Hepatocyte (in vitro differentiated cells): ENCODE results near the gene STOM. TPM values are rescaled to one million over a fixed set of nuclear protein-coding genes. Genes with fewer than 3 reads are reported as not detected.

Experiments
- DNase-seq: peaks from one replicate; pipeline ENCODE4 v3.0.0-alpha.2; 2016; ENCODE audit warnings: low spot score
- H2AFZ ChIP-seq: fragments of 200-600 bp; sonication (generic); 2 replicates; pipeline ENCODE4 v1.6.0; 2016; ENCODE audit warnings: antibody characterized with exemption, mild to moderate bottlenecking
- H3K27ac ChIP-seq: fragments of 200-600 bp; sonication (generic); 2 replicates; pipeline ENCODE4 v1.5.1; 2016; ENCODE audit warnings: mild to moderate bottlenecking
- H3K27me3 ChIP-seq: fragments of 200-600 bp; sonication (generic); 2 replicates; pipeline ENCODE4 v1.6.1; 2016
- H3K36me3 ChIP-seq: fragments of 200-600 bp; sonication (generic); replicated peaks from 2 replicates; pipeline ENCODE4 v1.5.1; 2016; ENCODE audit warnings: low read depth; ENCODE audit not compliant: insufficient read depth
- H3K4me1 ChIP-seq: fragments of 200-600 bp; sonication (generic); 2 replicates; pipeline ENCODE4 v1.5.1; 2016; ENCODE audit warnings: mild to moderate bottlenecking, moderate library complexity; ENCODE audit not compliant: insufficient read depth
- H3K4me2 ChIP-seq: fragments of 200-600 bp; sonication (generic); 2 replicates; pipeline ENCODE4 v1.6.0; 2016
- H3K4me3 ChIP-seq: fragments of 200-600 bp; sonication (generic); 2 replicates; pipeline ENCODE4 v1.5.1; 2016; ENCODE audit warnings: mild to moderate bottlenecking
- H3K79me2 ChIP-seq: fragments of 200-600 bp; sonication (generic); 2 replicates; pipeline ENCODE4 v1.6.0; 2017; ENCODE audit warnings: mild to moderate bottlenecking
- H3K9me2 ChIP-seq: fragments of 200-600 bp; sonication (generic); replicated peaks from 2 replicates; pipeline ENCODE4 v1.6.0; 2017; ENCODE audit warnings: mild to moderate bottlenecking; ENCODE audit not compliant: insufficient read depth
- H3K9me3 ChIP-seq: fragments of 200-600 bp; sonication (generic); 2 replicates; pipeline ENCODE4 v1.5.1; 2016; ENCODE audit warnings: low read depth, mild to moderate bottlenecking
- H4K20me1 ChIP-seq: fragments of 200-600 bp; sonication (generic); 2 replicates; pipeline ENCODE4 v1.6.0; 2016; ENCODE audit warnings: mild to moderate bottlenecking; ENCODE audit not compliant: insufficient read depth, poor library complexity, severe bottlenecking
- EZH2 ChIP-seq: fragments of 200-600 bp; sonication (generic); IDR thresholded peaks from 2 replicates; pipeline ENCODE4 v1.6.1; 2016; ENCODE audit warnings: antibody characterized with exemption, mild to moderate bottlenecking, borderline replicate concordance
- EZH2phosphoT487 ChIP-seq: fragments of 200-600 bp; sonication (generic); IDR thresholded peaks from one replicate; pipeline ENCODE4 v1.6.1; 2018; ENCODE audit warnings: antibody characterized with exemption, mild to moderate bottlenecking, low read depth, moderate library complexity; ENCODE audit not compliant: unreplicated experiment, severe bottlenecking
- WGBS: methylation state at CpG from one replicate; pipeline ENCODE4 v1.1.6; 2016; ENCODE audit warnings: low lambda C conversion rate; ENCODE audit errors: missing lambda C conversion rate; 5-methylcytosine and 5-hydroxymethylcytosine counted together
- polyA plus RNA-seq: library from polyadenylated mRNA; unstranded; fragments of >200 nt; fragmentation: Nextera tagmentation; extraction: Ambion mirVana; gene quantifications from 2 replicates; pipeline ENCODE4 v1.2.1, GENCODE V29; 2016
- total RNA-seq: library from RNA; depleted of rRNA; stranded (reverse); fragments of >200 nt; gene quantifications from 2 replicates; pipeline ENCODE4 v1.2.3, GENCODE V29; 2014
- TF ChIP-seq, protein P1 (sequence below): fragments of 200-600 bp; sonication (generic); IDR thresholded peaks from 2 replicates; pipeline ENCODE4 v1.5.1; 2016; ENCODE audit warnings: antibody characterized with exemption, mild to moderate bottlenecking; ENCODE audit not compliant: poor library complexity

Gene STOM
- total and polyA plus RNA-seq, 2 experiments from 2014 or later, result 85.5 to 130 TPM

DNA sequence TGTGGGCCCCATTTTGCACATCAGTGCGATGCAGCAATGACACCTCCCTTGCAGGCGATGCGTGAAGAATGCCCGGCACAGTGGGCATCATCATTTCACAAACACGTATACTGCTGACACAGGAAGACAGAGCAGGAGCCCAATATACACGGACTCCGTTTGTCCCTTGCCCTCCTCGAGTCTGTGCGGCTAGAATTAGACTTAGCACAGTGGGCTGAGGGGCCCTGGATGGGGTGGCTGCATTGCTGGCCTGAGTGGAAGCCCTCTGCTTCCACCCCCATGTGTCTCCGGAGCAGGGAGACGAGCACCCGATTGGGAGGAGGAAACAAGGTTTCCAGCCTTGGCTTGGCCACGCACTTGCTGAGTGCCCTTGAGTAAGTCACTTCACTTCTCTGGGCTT lies 61.3 kb downstream of the STOM start:
- Histone ChIP-seq H3K4me1 (no peaks in the 10 kb centered on the region), H2AFZ (no peak overlapping the region), H3K4me2 (no peak overlapping the region), H3K27ac (no peak overlapping the region), H3K36me3 (no peaks in the 10 kb centered on the region), H3K4me3 (no peak overlapping the region), H3K27me3 (no peaks in the 10 kb centered on the region), H3K9me2 (no peaks in the 10 kb centered on the region), H4K20me1 (no peaks in the 10 kb centered on the region), H3K79me2 (no peaks in the 10 kb centered on the region), H3K9me3 (no peaks in the 10 kb centered on the region)
- TF ChIP-seq EZH2 (no peak), EZH2phosphoT487 (no peak)
- TF ChIP-seq, protein P1, sequence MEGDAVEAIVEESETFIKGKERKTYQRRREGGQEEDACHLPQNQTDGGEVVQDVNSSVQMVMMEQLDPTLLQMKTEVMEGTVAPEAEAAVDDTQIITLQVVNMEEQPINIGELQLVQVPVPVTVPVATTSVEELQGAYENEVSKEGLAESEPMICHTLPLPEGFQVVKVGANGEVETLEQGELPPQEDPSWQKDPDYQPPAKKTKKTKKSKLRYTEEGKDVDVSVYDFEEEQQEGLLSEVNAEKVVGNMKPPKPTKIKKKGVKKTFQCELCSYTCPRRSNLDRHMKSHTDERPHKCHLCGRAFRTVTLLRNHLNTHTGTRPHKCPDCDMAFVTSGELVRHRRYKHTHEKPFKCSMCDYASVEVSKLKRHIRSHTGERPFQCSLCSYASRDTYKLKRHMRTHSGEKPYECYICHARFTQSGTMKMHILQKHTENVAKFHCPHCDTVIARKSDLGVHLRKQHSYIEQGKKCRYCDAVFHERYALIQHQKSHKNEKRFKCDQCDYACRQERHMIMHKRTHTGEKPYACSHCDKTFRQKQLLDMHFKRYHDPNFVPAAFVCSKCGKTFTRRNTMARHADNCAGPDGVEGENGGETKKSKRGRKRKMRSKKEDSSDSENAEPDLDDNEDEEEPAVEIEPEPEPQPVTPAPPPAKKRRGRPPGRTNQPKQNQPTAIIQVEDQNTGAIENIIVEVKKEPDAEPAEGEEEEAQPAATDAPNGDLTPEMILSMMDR, result no peak
- WGBS, result 96% methylated on average over 13 of the region's 13 CpGs
- no peak for DNase-seq

DNA sequence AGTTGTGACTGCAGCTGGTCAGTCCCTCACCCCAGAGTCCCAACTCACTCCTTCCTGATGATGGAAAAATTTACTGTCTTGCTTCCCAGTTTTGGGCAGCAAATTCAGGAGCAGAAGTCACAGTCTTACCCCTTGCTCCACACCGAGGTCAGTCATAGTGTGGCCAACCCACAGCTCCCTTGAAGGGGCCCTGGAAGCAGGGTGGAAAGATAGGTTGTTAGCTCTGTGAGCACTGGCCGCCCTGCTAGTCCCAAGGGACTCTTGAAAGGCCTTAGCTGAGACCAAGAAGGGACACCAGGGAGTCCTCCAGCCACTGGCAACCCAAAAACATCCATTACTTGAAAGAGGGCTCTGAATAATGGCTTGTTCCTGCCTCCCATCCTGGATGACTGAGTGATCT lies 62.1 kb downstream of the STOM start:
- Histone ChIP-seq H3K27me3 (no peaks in the 10 kb centered on the region), H3K4me1 (no peaks in the 10 kb centered on the region), H3K4me2 (no peak overlapping the region), H3K9me2 (no peaks in the 10 kb centered on the region), H2AFZ (no peak overlapping the region), H3K4me3 (no peak overlapping the region), H3K79me2 (no peaks in the 10 kb centered on the region), H3K9me3 (no peaks in the 10 kb centered on the region), H4K20me1 (no peaks in the 10 kb centered on the region), H3K27ac (no peak overlapping the region), H3K36me3 (no peaks in the 10 kb centered on the region)
- TF ChIP-seq, protein P1, result no peak
- TF ChIP-seq EZH2phosphoT487, result no peak
- no peak for TF ChIP-seq EZH2
- DNase-seq, result no peak
- WGBS, result 94% methylated on average over 2 of the region's 2 CpGs

DNA sequence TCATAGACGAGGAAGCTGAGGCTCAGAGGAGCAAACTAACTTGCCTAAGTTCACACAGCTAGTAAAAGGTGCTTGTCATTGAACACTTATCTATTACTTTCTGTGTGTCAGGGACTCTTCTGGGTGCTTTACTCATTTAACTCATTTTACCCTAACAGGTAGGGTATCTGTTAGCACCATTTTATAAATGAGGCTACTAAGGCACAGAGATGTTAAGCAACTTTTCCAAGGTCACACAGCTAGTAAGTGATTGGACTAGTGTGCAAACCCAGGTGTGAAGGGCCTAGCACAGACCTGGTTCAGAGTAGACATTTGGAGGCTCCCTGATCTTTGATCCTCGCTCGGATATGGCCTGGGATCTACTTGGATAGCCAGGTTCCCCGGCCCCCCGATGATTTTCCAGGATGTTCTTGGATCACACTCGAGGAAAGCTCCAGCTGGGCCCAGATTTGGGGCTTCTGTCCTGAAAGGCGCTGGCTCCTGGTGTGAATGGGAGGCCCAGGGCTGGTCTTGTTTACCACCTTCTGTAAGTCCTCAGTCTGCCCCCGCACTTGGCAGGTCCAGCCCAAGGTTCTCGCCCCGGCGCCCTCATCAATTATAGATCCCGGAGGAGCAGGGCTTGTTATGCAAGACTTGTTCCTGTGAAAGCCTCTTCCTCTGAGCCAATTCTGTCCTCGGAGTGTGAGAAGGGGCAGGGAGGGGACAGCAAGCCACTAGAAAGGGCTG lies 64.6 kb downstream of the STOM start:
- no peaks in the 10 kb centered on the region for H3K27me3 ChIP-seq
- no peak overlapping the region for H2AFZ ChIP-seq
- H3K4me1 ChIP-seq, result peaks cover 5% of the 10 kb centered on the region
- TF ChIP-seq, protein P1, result no peak
- TF ChIP-seq EZH2phosphoT487 (no peak), EZH2 (no peak)
- no peaks in the 10 kb centered on the region for H4K20me1 ChIP-seq
- no peaks in the 10 kb centered on the region for H3K9me3 ChIP-seq
- no peaks in the 10 kb centered on the region for H3K36me3 ChIP-seq
- H3K4me2 ChIP-seq, result no peak overlapping the region
- no peak overlapping the region for H3K27ac ChIP-seq
- no peak overlapping the region for H3K4me3 ChIP-seq
- no peak for DNase-seq
- 83% methylated on average over 13 of the region's 13 CpGs for WGBS
- peaks cover 6% of the 10 kb centered on the region for H3K79me2 ChIP-seq
- no peaks in the 10 kb centered on the region for H3K9me2 ChIP-seq

DNA sequence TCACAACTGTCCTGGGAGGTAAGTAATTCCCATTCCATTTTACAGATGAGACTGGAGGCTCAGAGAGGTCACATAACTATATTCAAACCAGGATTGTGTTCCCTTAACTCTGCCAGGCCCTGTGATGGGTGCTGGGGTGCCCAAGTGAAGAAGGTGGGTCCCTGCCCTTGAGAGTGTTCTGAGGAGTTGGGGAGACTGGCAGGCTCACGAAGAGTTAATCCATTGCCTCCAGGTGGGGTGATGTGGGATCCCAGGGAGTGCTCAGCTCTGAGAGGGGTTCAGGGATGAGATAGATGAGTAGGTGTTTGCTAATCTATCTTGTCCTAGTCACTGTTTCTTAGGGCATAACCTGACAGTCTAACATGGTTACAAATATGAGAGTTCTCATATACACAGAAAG lies 65.3 kb downstream of the STOM start:
- Histone ChIP-seq H3K4me3 (no peak overlapping the region), H3K27me3 (no peaks in the 10 kb centered on the region), H3K79me2 (peaks cover 8% of the 10 kb centered on the region), H3K36me3 (no peaks in the 10 kb centered on the region), H2AFZ (no peak overlapping the region), H3K4me2 (no peak overlapping the region), H4K20me1 (no peaks in the 10 kb centered on the region), H3K9me2 (no peaks in the 10 kb centered on the region), H3K4me1 (peaks cover 9% of the 10 kb centered on the region), H3K9me3 (no peaks in the 10 kb centered on the region), H3K27ac (no peak overlapping the region)
- WGBS, result 88% methylated on average over 1 of the region's 1 CpG
- DNase-seq, result no peak
- TF ChIP-seq, protein P1, result no peak
- TF ChIP-seq EZH2 (no peak), EZH2phosphoT487 (no peak)
